Tibial nerve (tissue), 4 donors: ENCODE data around the gene HTRA3. TPM values are rescaled to one million over a fixed set of nuclear protein-coding genes. Genes with fewer than 3 reads are reported as not detected.

ENCODE experiments used
- DNase-seq, 2 donors: peaks; one replicate each; pipeline ENCODE4 v3.0.0-alpha.2; 2019; ENCODE audit warnings: low spot score in 2 of 2
- H3K27ac ChIP-seq, 4 donors: fragments of 200-600 bp; sonication (generic) in 3 of 4; one replicate each; pipeline ENCODE4 v1.5.1; 2017 to 2019; ENCODE audit warnings: mild to moderate bottlenecking in 1 of 4
- H3K27me3 ChIP-seq, 2 donors: fragments of 200-600 bp; sonication (generic) in 1 of 2; one replicate each; pipeline versions ENCODE4 v1.5.1 to v1.6.0; 2017 to 2019
- H3K36me3 ChIP-seq, 3 donors: fragments of 200-600 bp; sonication (generic); one replicate each; pipeline ENCODE4 v1.5.1; 2018 to 2019
- H3K4me1 ChIP-seq, 4 donors: fragments of 200-600 bp; sonication (generic) in 3 of 4; one replicate each; pipeline ENCODE4 v1.5.1; 2017 to 2019
- H3K4me3 ChIP-seq, 4 donors: fragments of 200-600 bp; sonication (generic) in 3 of 4; one replicate each; pipeline ENCODE4 v1.5.1; 2017 to 2019; ENCODE audit warnings: mild to moderate bottlenecking in 1 of 4, moderate library complexity in 1 of 4
- H3K9me3 ChIP-seq, 4 donors: fragments of 200-600 bp; sonication (generic) in 3 of 4; one replicate each; pipeline ENCODE4 v1.5.1; 2017 to 2019
- CTCF ChIP-seq, 5 experiments: fragments of 200-600 bp in 3 of 5; fragments of 450-650 bp in 2 of 5; sonication (generic) in 3 of 5; IDR thresholded peaks; one replicate each; pipeline ENCODE4 v1.5.1; 2016 to 2019; ENCODE audit warnings: antibody characterized with exemption in 5 of 5, mild to moderate bottlenecking in 3 of 5, moderate library complexity in 2 of 5
- EP300 ChIP-seq, 2 donors: sonication (generic); formaldehyde crosslinking; IDR thresholded peaks; one replicate each; pipeline ENCODE4 v1.6.1; 2017; ENCODE audit warnings: antibody characterized with exemption in 2 of 2, mild to moderate bottlenecking in 1 of 2
- POLR2A ChIP-seq, 2 donors: fragments of 450-650 bp; IDR thresholded peaks; one replicate each; pipeline ENCODE4 v1.6.1; 2017; ENCODE audit warnings: antibody characterized with exemption in 2 of 2, mild to moderate bottlenecking in 2 of 2, moderate library complexity in 2 of 2
- WGBS, 2 donors: methylation state at CpG; one replicate each; pipeline ENCODE4 v1.1.5; 2018; 5-methylcytosine and 5-hydroxymethylcytosine counted together
- total RNA-seq, 4 donors: library from RNA; depleted of rRNA; stranded (reverse); fragments of >200 nt; gene quantifications; one replicate each; pipeline ENCODE4 v1.1.0, GENCODE V29; 2016

Gene HTRA3
- total RNA-seq, 4 donors from 2014 or later, result 34.9 to 54.3 (median 43.5) TPM

GRCh38 chr4:8311101-8312068 lies 41.8 kb downstream of the HTRA3 start:
- Histone ChIP-seq H3K27me3 (no peaks in the 10 kb centered on the region), H3K27ac (no peak overlapping the region), H3K4me1 (peaks cover 0 to 37% (median 7%) of the 10 kb centered on the region in 4 donors), H3K4me3 (no peak overlapping the region), H3K36me3 (no peaks in the 10 kb centered on the region), H3K9me3 (peaks cover 0 to 16% (median 2%) of the 10 kb centered on the region in 4 donors)
- DNase-seq, result no peak
- 76 to 82% methylated on average over 13 of the region's 13 CpGs for WGBS, 2 donors
- TF ChIP-seq EP300 (IDR thresholded peaks at IDR 0.05) (no peak), POLR2A (IDR thresholded peaks at IDR 0.05) (no peak), CTCF (IDR thresholded peaks at IDR 0.05) (no peak)

- Histone ChIP-seq H3K36me3 (no peaks in the 10 kb centered on the region), H3K4me1 (peaks cover 0 to 33% (median 4%) of the 10 kb centered on the region in 4 donors), H3K27me3 (no peaks in the 10 kb centered on the region), H3K27ac (no peak overlapping the region), H3K4me3 (no peak overlapping the region), H3K9me3 (peaks cover 0 to 16% (median 2%) of the 10 kb centered on the region in 4 donors)
- no peak for TF ChIP-seq POLR2A (IDR thresholded peaks at IDR 0.05)
- no peak for TF ChIP-seq EP300 (IDR thresholded peaks at IDR 0.05)
- TF ChIP-seq CTCF (IDR thresholded peaks at IDR 0.05), result no peak
- DNase-seq, result no peak
- 94% methylated on average over 3 of the region's 3 CpGs for WGBS, 2 donors
Observed at GRCh38 chr4:8312069-8312445, 42.5 kb downstream of the HTRA3 start.

- no peaks in the 10 kb centered on the region for H3K27me3 ChIP-seq
- H3K9me3 ChIP-seq, result peaks cover 0 to 16% (median 2%) of the 10 kb centered on the region in 4 donors
- H3K27ac ChIP-seq, result no peak overlapping the region
- TF ChIP-seq EP300 (IDR thresholded peaks at IDR 0.05), result no peak
- H3K4me3 ChIP-seq, result no peak overlapping the region
- H3K4me1 ChIP-seq, result peaks cover 0 to 28% (median 4%) of the 10 kb centered on the region in 4 donors
- H3K36me3 ChIP-seq, result no peaks in the 10 kb centered on the region
- DNase-seq, result no peak
Observed at GRCh38 chr4:8312976-8313375, 43.4 kb downstream of the HTRA3 start.

GRCh38 chr4:8314691-8315255 lies 45.2 kb downstream of the HTRA3 start:
- 85 to 92% methylated on average over 5 of the region's 5 CpGs for WGBS, 2 donors
- no peak for TF ChIP-seq CTCF (IDR thresholded peaks at IDR 0.05)
- TF ChIP-seq POLR2A (IDR thresholded peaks at IDR 0.05), result no peak
- no peak for TF ChIP-seq EP300 (IDR thresholded peaks at IDR 0.05)
- H3K4me1 ChIP-seq, result peaks cover 0 to 18% (median 0%) of the 10 kb centered on the region in 4 donors
- no peak overlapping the region for H3K4me3 ChIP-seq
- DNase-seq, result no peak
- no peak overlapping the region for H3K27ac ChIP-seq
- H3K9me3 ChIP-seq, result peaks cover 0 to 16% (median 2%) of the 10 kb centered on the region in 4 donors
- H3K27me3 ChIP-seq, result no peaks in the 10 kb centered on the region
- H3K36me3 ChIP-seq, result no peaks in the 10 kb centered on the region

GRCh38 chr4:8315435-8316250 lies 46.1 kb downstream of the HTRA3 start:
- Histone ChIP-seq H3K4me1 (peaks cover 0 to 24% (median 0%) of the 10 kb centered on the region in 4 donors), H3K9me3 (peaks cover 0 to 16% (median 2%) of the 10 kb centered on the region in 4 donors), H3K27me3 (no peaks in the 10 kb centered on the region), H3K36me3 (no peaks in the 10 kb centered on the region), H3K4me3 (no peak overlapping the region), H3K27ac (no peak overlapping the region)
- WGBS, 2 donors, result 26 to 31% methylated on average over 16 to 18 of the region's 21 CpGs
- peak in 1 of 2 donors; percentile 15 for DNase-seq
- TF ChIP-seq EP300 (IDR thresholded peaks at IDR 0.05) (no peak), POLR2A (IDR thresholded peaks at IDR 0.05) (no peak), CTCF (IDR thresholded peaks at IDR 0.05) (no peak)
